Heart left ventricle (tissue), 16 donors: Measurements from ENCODE around the gene IFRD1. TPM values are rescaled to one million over a fixed set of nuclear protein-coding genes. Genes with fewer than 3 reads are reported as not detected.

ENCODE experiments used
- ATAC-seq, 4 donors: fragments of 200-7000 bp; cut with Tn5 transposase; one replicate each; pipeline ENCODE4 v1.9.1; 2020 to 2022; ENCODE audit warnings: moderate library complexity in 4 of 4, mild to moderate bottlenecking in 3 of 4, moderate number of reproducible peaks in 1 of 4
- DNase-seq, 5 donors: peaks; one replicate each; pipeline ENCODE4 v3.0.0-alpha.2; 2020
- H3K27ac ChIP-seq, 12 donors: fragments of 200-600 bp; sonication (generic) in 4 of 12; one replicate each; pipeline versions ENCODE4 v1.5.0 to v1.8.0; 2016 to 2022; ENCODE audit warnings: mild to moderate bottlenecking in 2 of 12
- H3K27me3 ChIP-seq, 9 donors: fragments of 200-600 bp; sonication (generic) in 2 of 9; one replicate each; pipeline versions ENCODE4 v1.5.1 to v1.8.0; 2016 to 2022; ENCODE audit warnings: mild to moderate bottlenecking in 3 of 9
- H3K36me3 ChIP-seq, 9 donors: fragments of 200-600 bp; sonication (generic) in 2 of 9; one replicate each; pipeline versions ENCODE4 v1.5.0 to v1.8.0; 2018 to 2022; ENCODE audit warnings: mild to moderate bottlenecking in 2 of 9
- H3K4me1 ChIP-seq, 12 donors: fragments of 200-600 bp; sonication (generic) in 4 of 12; one replicate each; pipeline versions ENCODE4 v1.5.0 to v1.8.0; 2016 to 2022; ENCODE audit warnings: mild to moderate bottlenecking in 3 of 12
- H3K4me3 ChIP-seq, 12 donors: fragments of 200-600 bp; sonication (generic) in 4 of 12; one replicate each; pipeline versions ENCODE4 v1.5.0 to v1.8.0; 2017 to 2022; ENCODE audit warnings: mild to moderate bottlenecking in 9 of 12, moderate library complexity in 4 of 12
- H3K9me3 ChIP-seq, 12 donors: fragments of 200-600 bp; sonication (generic) in 4 of 12; one replicate each; pipeline versions ENCODE4 v1.5.0 to v1.8.0; 2016 to 2022; ENCODE audit warnings: mild to moderate bottlenecking in 1 of 12
- POLR2A ChIP-seq, 2 donors: fragments of 450-650 bp; IDR thresholded peaks; one replicate each; pipeline ENCODE4 v1.6.1; 2017; ENCODE audit warnings: antibody characterized with exemption in 2 of 2, mild to moderate bottlenecking in 2 of 2, moderate library complexity in 2 of 2
- WGBS, 4 donors: extraction: QIAGEN DNeasy Blood & Tissue Kit in 2 of 4; methylation state at CpG; one replicate each; pipeline versions ENCODE4 v1.1.5 to v1.1.7; 2013 to 2018; 5-methylcytosine and 5-hydroxymethylcytosine counted together
- intact Hi-C, 10 donors: fragments of 100-400 bp; cut with DNase I; formaldehyde crosslinking; loops; one replicate each; pipeline versions ENCODE4 v1.11.1 to v1.14.2; 2022
- polyA plus RNA-seq, 2 donors: library from polyadenylated mRNA; stranded (reverse); fragments of 200-250 nt; gene quantifications; one replicate each; pipeline ENCODE4 v1.2.3, GENCODE V29; 2013
- total RNA-seq, 9 donors: library from RNA; depleted of rRNA in 2 of 9; stranded (reverse); fragments of >200 nt in 2 of 9; fragmentation: NEBNext Ultra II Directional in 3 of 9; extraction: Animal tissue kit (Norgen Biotek cat#: 25700) in 3 of 9; gene quantifications; one replicate each; pipeline versions ENCODE4 v1.1.0 to v1.2.4, GENCODE V29; 2016 to 2023
- TF ChIP-seq, protein P1 (sequence below), 12 donors: fragments of 200-600 bp; sonication (generic) in 4 of 12; IDR thresholded peaks; one replicate each; pipeline versions ENCODE4 v1.5.0 to v1.8.0; 2018 to 2022; ENCODE audit warnings: antibody characterized with exemption in 12 of 12, mild to moderate bottlenecking in 5 of 12
- donor health status: ischemic (EF 13 %, LVEDD 7.1; RV severe dilation, severe dysfunction).
- donor health status: healthy with polysubstance abuse.
- donor health status: DM: no; HTN: yes; CAD: no.
- donor health status: DM: no; HTN: no; CAD: no.
- donor health status: ischemic (EF 25% LVEDD 6.9; RV normal size, moderate dysfunction).
- donor health status: ischemic (EF 25% LVEDD 5.7; RV mildly dilated, moderate dysfunction).
- donor health status: healthy.
- donor health status: DM: yes; HTN: yes; CAD: no.
- donor health status: ischemic (EF 35%, LVEDD 5.7; RV mildly dilated, moderate dysfunction).
- donor health status: nonischemic (EF 11% LVEDD 7.7; RV severe dilation, severe dysfunction).
- donor health status: DM: yes; HTN: yes; CAD: no.
- donor health status: PGD.
- donor health status: ischemic (EF 29% LVEDD 5.4; RV normal size, mild dysfunction).
- donor health status: nonischemic (EF 23%, LVEDD 6.1; RV moderate dilation, normal function).

Gene IFRD1
- total and polyA plus RNA-seq, 11 donors = 11.3 to 74.7 (median 28.1) TPM

- no peaks in the 10 kb centered on the region for H3K36me3 ChIP-seq
- TF ChIP-seq, protein P1, sequence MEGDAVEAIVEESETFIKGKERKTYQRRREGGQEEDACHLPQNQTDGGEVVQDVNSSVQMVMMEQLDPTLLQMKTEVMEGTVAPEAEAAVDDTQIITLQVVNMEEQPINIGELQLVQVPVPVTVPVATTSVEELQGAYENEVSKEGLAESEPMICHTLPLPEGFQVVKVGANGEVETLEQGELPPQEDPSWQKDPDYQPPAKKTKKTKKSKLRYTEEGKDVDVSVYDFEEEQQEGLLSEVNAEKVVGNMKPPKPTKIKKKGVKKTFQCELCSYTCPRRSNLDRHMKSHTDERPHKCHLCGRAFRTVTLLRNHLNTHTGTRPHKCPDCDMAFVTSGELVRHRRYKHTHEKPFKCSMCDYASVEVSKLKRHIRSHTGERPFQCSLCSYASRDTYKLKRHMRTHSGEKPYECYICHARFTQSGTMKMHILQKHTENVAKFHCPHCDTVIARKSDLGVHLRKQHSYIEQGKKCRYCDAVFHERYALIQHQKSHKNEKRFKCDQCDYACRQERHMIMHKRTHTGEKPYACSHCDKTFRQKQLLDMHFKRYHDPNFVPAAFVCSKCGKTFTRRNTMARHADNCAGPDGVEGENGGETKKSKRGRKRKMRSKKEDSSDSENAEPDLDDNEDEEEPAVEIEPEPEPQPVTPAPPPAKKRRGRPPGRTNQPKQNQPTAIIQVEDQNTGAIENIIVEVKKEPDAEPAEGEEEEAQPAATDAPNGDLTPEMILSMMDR (IDR thresholded peaks at IDR 0.05) = no peak
- TF ChIP-seq POLR2A (IDR thresholded peaks at IDR 0.05) = no peak
- no peaks in the 10 kb centered on the region for H3K27me3 ChIP-seq
- ATAC-seq = no peak
- no peaks in the 10 kb centered on the region for H3K9me3 ChIP-seq
- H3K4me1 ChIP-seq = peaks cover 3 to 40% (median 24%) of the 10 kb centered on the region in 12 donors
- H3K27ac ChIP-seq = peak overlapping the region in 11 of 12 donors; percentile 88 to 100 (median 97)
- DNase-seq = no peak
- peak overlapping the region in 11 of 12 donors; percentile 73 to 99 (median 85) for H3K4me3 ChIP-seq
- 49 to 58% (median 52%) methylated on average over 5 of the region's 5 CpGs for WGBS, 4 donors
- intact Hi-C loops = loop anchor here in 2 of 10 donors (5.0 kb wide), 2 partner anchors 57 to 668 kb away; partner anchors contain the start of gene SMIM30 (in 1 of the 2)
Observed at GRCh38 chr7:112449353-112449752, 907 bp upstream of the IFRD1 start.

DNA sequence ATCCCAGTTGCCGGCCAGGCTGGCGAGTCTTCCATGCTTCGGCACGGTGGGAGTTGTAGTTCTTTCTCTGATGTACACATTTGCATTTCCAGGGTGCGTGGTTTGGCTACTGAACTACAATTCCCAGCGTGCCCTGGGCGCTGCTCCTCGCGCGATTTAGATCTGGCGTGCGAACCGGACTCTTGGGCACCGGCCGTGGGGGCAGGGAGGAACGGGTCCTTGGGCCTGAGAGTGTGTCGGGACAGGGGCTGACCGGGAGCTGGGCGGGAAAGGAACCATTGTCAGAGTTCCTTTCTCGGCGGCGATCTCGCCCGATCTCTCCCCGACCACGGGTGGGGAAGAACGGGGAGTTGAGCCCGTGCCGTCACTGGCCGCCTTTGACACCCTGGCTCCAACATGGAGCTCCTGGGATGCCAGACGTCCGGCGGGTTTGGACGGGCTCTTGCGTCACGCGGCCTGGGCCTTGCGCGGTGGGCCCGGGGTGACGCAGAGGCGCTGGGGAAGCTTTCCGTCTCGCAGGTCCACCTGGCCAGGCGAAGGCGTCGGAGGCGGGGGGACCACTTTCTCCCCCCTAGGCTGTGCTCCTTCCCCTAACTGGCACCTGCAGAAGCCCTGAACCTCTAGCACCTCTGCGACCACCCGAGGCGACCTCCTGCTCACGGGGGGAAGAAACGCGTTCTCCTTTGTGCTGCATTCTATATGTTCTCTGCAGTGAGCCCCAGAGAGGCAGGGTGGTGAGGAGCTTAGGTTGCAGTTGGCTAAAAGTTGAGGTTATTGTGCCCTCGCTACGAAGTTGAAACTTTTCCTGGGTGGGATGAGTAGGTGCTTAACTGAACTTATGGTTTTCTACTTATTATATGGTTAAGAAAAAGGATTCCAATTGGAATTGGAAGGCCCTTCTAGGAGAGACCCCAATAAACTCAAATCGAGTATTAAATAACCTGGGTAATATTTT is 824 bp downstream of the IFRD1 start:
- intact Hi-C loops = loop anchor here in 2 of 10 donors (2.0 to 5.0 kb wide), 2 partner anchors 30 to 244 kb away; partner anchors contain the start of genes DOCK4 (in 1 of the 2), LSMEM1 (in 1 of the 2) and ZNF277 (in 1 of the 2)
- DNase-seq = peak; percentile 95 to 97 (median 96)
- Histone ChIP-seq H3K9me3 (no peaks in the 10 kb centered on the region), H3K27me3 (no peaks in the 10 kb centered on the region), H3K27ac (peak overlapping the region; percentile 90 to 100 (median 97)), H3K4me1 (peaks cover 4 to 48% (median 29%) of the 10 kb centered on the region in 12 donors), H3K36me3 (peaks cover 0 to 11% (median 7%) of the 10 kb centered on the region in 9 donors), H3K4me3 (peak overlapping the region; percentile 73 to 99 (median 86))
- peak; percentile 86 to 91 (median 88) for ATAC-seq
- WGBS, 4 donors = 0 to 2% (median 1%) methylated on average over 26 to 57 of the region's 57 CpGs
- TF ChIP-seq, protein P1 (IDR thresholded peaks at IDR 0.05) = no peak
- TF ChIP-seq POLR2A (IDR thresholded peaks at IDR 0.05) = no peak

GRCh38 chr7:112452102-112452888 is 2.0 kb downstream of the IFRD1 start:
- TF ChIP-seq, protein P1 (IDR thresholded peaks at IDR 0.05) = no peak
- no peak for TF ChIP-seq POLR2A (IDR thresholded peaks at IDR 0.05)
- H3K27me3 ChIP-seq = no peaks in the 10 kb centered on the region
- peak in 4 of 5 donors; percentile 44 to 66 (median 52) for DNase-seq
- 2 to 15% (median 12%) methylated on average over 7 of the region's 7 CpGs for WGBS, 4 donors
- peaks cover 4 to 49% (median 30%) of the 10 kb centered on the region in 12 donors for H3K4me1 ChIP-seq
- H3K36me3 ChIP-seq = peaks cover 0 to 23% (median 19%) of the 10 kb centered on the region in 9 donors
- ATAC-seq = peak in 2 of 4 donors; percentile 2 to 7
- intact Hi-C loops = loop anchor here in 1 of 10 donors (5.0 kb wide), 1 partner anchor 245 kb away; the partner anchor contains the start of genes DOCK4 and ZNF277
- peak overlapping the region; percentile 90 to 100 (median 97) for H3K27ac ChIP-seq
- H3K9me3 ChIP-seq = no peaks in the 10 kb centered on the region
- H3K4me3 ChIP-seq = peak overlapping the region; percentile 73 to 99 (median 86)
